T-helper 1 cell treated with Interleukin-12 subunit alpha and Interleukin-12 subunit beta and Interleukin-4 antibody, amounts not matched to agents 30 μg/mL and 1 μg/mL, for 36 hours (primary cell): ENCODE measurements around the gene RPS6KA5.
"Not testable (repeated sequence)": the region's sequence is repeated elsewhere in the genome, so short reads cannot be mapped to it uniquely, and the experiment has no call there.

Experiments used
- H3K27ac Mint-ChIP-seq: one replicate; pipeline ENCODE4 v1.8.0; 2021; ENCODE audit warnings: mild to moderate bottlenecking, mixed read lengths
- H3K27me3 Mint-ChIP-seq: one replicate; pipeline ENCODE4 v1.8.0; 2021; ENCODE audit warnings: low read depth, mixed read lengths
- H3K36me3 Mint-ChIP-seq: one replicate; pipeline ENCODE4 v1.8.0; 2021; ENCODE audit warnings: low read depth, mixed read lengths
- H3K4me1 Mint-ChIP-seq: one replicate; pipeline ENCODE4 v1.8.0; 2021; ENCODE audit warnings: low read depth, mixed read lengths
- H3K4me3 Mint-ChIP-seq: one replicate; pipeline ENCODE4 v1.8.0; 2021; ENCODE audit warnings: mild to moderate bottlenecking, moderate library complexity, mixed read lengths
- H3K9me3 Mint-ChIP-seq: one replicate; pipeline ENCODE4 v1.8.0; 2021; ENCODE audit warnings: mixed read lengths

The RPS6KA5 gene

DNA sequence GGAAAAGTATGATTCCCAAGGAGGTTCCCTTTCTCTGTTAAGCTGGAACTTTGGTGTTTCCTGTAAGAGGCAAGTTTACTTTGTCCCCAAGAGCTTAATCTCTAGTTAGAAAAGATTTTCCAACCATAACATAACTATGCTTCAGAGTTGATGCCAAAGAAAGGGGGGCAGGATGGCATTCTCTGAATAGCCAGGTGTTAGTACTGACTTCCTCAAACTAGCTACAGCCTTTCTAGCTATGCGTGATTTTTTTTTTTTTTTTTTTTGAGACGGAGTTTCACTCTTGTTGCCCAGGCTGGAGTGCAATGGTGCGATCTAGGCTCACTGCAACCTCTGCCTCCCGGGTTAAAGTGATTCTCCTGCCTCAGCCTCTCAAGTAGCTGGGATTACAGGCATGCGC lies 204.3 kb downstream of the RPS6KA5 start:
- H3K9me3 Mint-ChIP-seq, H3K4me3 Mint-ChIP-seq, H3K4me1 Mint-ChIP-seq, H3K27me3 Mint-ChIP-seq, H3K27ac Mint-ChIP-seq: not testable (repeated sequence)
- H3K36me3 Mint-ChIP-seq: peaks cover 12% of the 10 kb centered on the region

- Mint-ChIP-seq H3K27me3 (no peaks in the 10 kb centered on the region), H3K4me1 (no peaks in the 10 kb centered on the region), H3K36me3 (peaks cover 8% of the 10 kb centered on the region), H3K27ac (no peak overlapping the region), H3K9me3 (no peaks in the 10 kb centered on the region), H3K4me3 (no peak overlapping the region)
Observed at GRCh38 chr14:90853116-90853515, 207.3 kb downstream of the RPS6KA5 start.

GRCh38 chr14:90851327-90852036 lies 209.0 kb downstream of the RPS6KA5 start:
- Mint-ChIP-seq H3K27ac (no peak overlapping the region), H3K36me3 (peaks cover 3% of the 10 kb centered on the region), H3K4me3 (no peak overlapping the region), H3K4me1 (no peaks in the 10 kb centered on the region), H3K27me3 (no peaks in the 10 kb centered on the region), H3K9me3 (no peaks in the 10 kb centered on the region)

GRCh38 chr14:90850487-90850886 lies 210.0 kb downstream of the RPS6KA5 start:
- Mint-ChIP-seq H3K36me3 (peaks cover 6% of the 10 kb centered on the region), H3K4me1 (no peaks in the 10 kb centered on the region), H3K27ac (no peak overlapping the region), H3K4me3 (no peak overlapping the region), H3K27me3 (no peaks in the 10 kb centered on the region), H3K9me3 (no peaks in the 10 kb centered on the region)

- Mint-ChIP-seq H3K9me3 (no peaks in the 10 kb centered on the region), H3K4me3 (no peak overlapping the region)
Observed at GRCh38 chr14:90849787-90850444, 210.5 kb downstream of the RPS6KA5 start.

GRCh38 chr14:90848944-90849731 lies 211.3 kb downstream of the RPS6KA5 start:
- Mint-ChIP-seq H3K9me3 (no peaks in the 10 kb centered on the region), H3K27ac (no peak overlapping the region), H3K27me3 (no peaks in the 10 kb centered on the region), H3K4me1 (no peaks in the 10 kb centered on the region), H3K36me3 (peaks cover 4% of the 10 kb centered on the region), H3K4me3 (no peak overlapping the region)

More at GRCh38 chr14:90849787-90850444, 210.5 kb downstream of the RPS6KA5 start:
- no peaks in the 10 kb centered on the region for H3K4me1 Mint-ChIP-seq
- peaks cover 4% of the 10 kb centered on the region for H3K36me3 Mint-ChIP-seq
- no peaks in the 10 kb centered on the region for H3K27me3 Mint-ChIP-seq
- no peak overlapping the region for H3K27ac Mint-ChIP-seq

- H3K4me3 Mint-ChIP-seq: no peak overlapping the region
- no peaks in the 10 kb centered on the region for H3K9me3 Mint-ChIP-seq
- peaks cover 5% of the 10 kb centered on the region for H3K4me1 Mint-ChIP-seq
- peaks cover 2% of the 10 kb centered on the region for H3K36me3 Mint-ChIP-seq
- no peaks in the 10 kb centered on the region for H3K27me3 Mint-ChIP-seq
- no peak overlapping the region for H3K27ac Mint-ChIP-seq
Observed at GRCh38 chr14:90846511-90846910, 213.9 kb downstream of the RPS6KA5 start.

DNA sequence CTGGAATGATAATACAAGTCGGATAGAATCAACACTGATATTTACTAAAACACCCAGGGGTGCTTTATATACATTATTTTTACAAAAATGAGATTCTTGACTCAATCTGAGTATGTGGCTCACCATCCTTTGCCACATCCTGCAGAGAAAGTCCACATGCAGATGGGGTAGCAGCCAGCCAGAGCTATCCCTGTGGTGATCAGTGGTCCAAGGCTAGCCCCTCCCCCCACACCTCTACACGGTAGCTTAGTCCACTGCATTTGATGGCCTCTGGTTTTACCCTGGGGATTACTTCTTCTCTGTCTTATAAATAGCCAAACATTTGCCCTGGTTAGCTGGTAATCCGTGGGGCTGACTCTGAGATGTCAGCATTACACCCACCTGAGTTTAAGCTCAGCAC lies 216.1 kb downstream of the RPS6KA5 start:
- no peaks in the 10 kb centered on the region for H3K27me3 Mint-ChIP-seq
- peaks cover 5% of the 10 kb centered on the region for H3K4me1 Mint-ChIP-seq
- H3K9me3 Mint-ChIP-seq: no peaks in the 10 kb centered on the region
- H3K36me3 Mint-ChIP-seq: peaks cover 2% of the 10 kb centered on the region
- H3K4me3 Mint-ChIP-seq: no peak overlapping the region
- no peak overlapping the region for H3K27ac Mint-ChIP-seq

GRCh38 chr14:90842726-90843125 lies 217.7 kb downstream of the RPS6KA5 start:
- H3K36me3 Mint-ChIP-seq: peaks cover 2% of the 10 kb centered on the region
- no peak overlapping the region for H3K27ac Mint-ChIP-seq
- no peaks in the 10 kb centered on the region for H3K27me3 Mint-ChIP-seq
- H3K4me1 Mint-ChIP-seq: peaks cover 5% of the 10 kb centered on the region
- no peak overlapping the region for H3K4me3 Mint-ChIP-seq
- no peaks in the 10 kb centered on the region for H3K9me3 Mint-ChIP-seq

GRCh38 chr14:90840667-90841066 lies 219.8 kb downstream of the RPS6KA5 start:
- H3K27ac Mint-ChIP-seq, H3K36me3 Mint-ChIP-seq, H3K27me3 Mint-ChIP-seq, H3K4me3 Mint-ChIP-seq, H3K9me3 Mint-ChIP-seq: not testable (repeated sequence)
- peaks cover 12% of the 10 kb centered on the region for H3K4me1 Mint-ChIP-seq

GRCh38 chr14:90839889-90840266 lies 220.6 kb downstream of the RPS6KA5 start:
- Mint-ChIP-seq H3K27me3 (peaks cover 3% of the 10 kb centered on the region), H3K4me3 (no peak overlapping the region), H3K36me3 (peaks cover 2% of the 10 kb centered on the region), H3K4me1 (peaks cover 16% of the 10 kb centered on the region), H3K9me3 (no peaks in the 10 kb centered on the region), H3K27ac (no peak overlapping the region)

- H3K4me3 Mint-ChIP-seq: no peak overlapping the region
- no peak overlapping the region for H3K27ac Mint-ChIP-seq
- H3K9me3 Mint-ChIP-seq: no peaks in the 10 kb centered on the region
- H3K27me3 Mint-ChIP-seq: peaks cover 3% of the 10 kb centered on the region
- H3K36me3 Mint-ChIP-seq: peaks cover 2% of the 10 kb centered on the region
- H3K4me1 Mint-ChIP-seq: peaks cover 17% of the 10 kb centered on the region
Observed at GRCh38 chr14:90839024-90839888, 221.2 kb downstream of the RPS6KA5 start.

- not testable (repeated sequence) for H3K4me3 Mint-ChIP-seq, H3K9me3 Mint-ChIP-seq, H3K27ac Mint-ChIP-seq, H3K27me3 Mint-ChIP-seq, H3K36me3 Mint-ChIP-seq
- peaks cover 17% of the 10 kb centered on the region for H3K4me1 Mint-ChIP-seq
Observed at GRCh38 chr14:90838531-90838930, 221.9 kb downstream of the RPS6KA5 start.

DNA sequence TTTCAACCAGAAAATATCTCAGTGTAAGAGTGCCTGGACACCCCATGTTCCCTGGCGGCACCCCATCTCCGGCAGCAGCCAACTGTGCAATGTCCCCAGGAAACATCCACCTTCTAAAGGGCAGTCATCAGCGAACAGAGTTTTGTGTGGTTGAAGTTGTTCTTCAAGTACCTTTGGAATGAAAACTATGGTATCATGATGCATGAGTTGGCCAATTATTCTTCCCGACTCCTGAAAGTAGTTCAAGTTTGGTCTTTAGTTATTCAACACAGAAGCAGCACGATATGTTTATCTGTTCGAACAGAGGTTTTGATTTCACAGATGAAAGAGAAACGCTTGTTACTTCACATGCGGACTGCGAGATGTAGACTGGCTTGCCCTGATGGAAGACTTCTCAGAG lies 223.1 kb downstream of the RPS6KA5 start:
- peaks cover 3% of the 10 kb centered on the region for H3K27me3 Mint-ChIP-seq
- H3K4me1 Mint-ChIP-seq: peaks cover 12% of the 10 kb centered on the region
- H3K4me3 Mint-ChIP-seq: no peak overlapping the region
- H3K27ac Mint-ChIP-seq: no peak overlapping the region
- H3K9me3 Mint-ChIP-seq: no peaks in the 10 kb centered on the region
- H3K36me3 Mint-ChIP-seq: peaks cover 2% of the 10 kb centered on the region
